ENCODE measurements around the gene KRTAP5-7. TPM values are rescaled to one million over a fixed set of nuclear protein-coding genes. Genes with fewer than 3 reads are reported as not detected.

KRTAP5-7 gene
- total RNA-seq, 2 donors from 2014 or later = 0.17 to 0.24 TPM

DNA sequence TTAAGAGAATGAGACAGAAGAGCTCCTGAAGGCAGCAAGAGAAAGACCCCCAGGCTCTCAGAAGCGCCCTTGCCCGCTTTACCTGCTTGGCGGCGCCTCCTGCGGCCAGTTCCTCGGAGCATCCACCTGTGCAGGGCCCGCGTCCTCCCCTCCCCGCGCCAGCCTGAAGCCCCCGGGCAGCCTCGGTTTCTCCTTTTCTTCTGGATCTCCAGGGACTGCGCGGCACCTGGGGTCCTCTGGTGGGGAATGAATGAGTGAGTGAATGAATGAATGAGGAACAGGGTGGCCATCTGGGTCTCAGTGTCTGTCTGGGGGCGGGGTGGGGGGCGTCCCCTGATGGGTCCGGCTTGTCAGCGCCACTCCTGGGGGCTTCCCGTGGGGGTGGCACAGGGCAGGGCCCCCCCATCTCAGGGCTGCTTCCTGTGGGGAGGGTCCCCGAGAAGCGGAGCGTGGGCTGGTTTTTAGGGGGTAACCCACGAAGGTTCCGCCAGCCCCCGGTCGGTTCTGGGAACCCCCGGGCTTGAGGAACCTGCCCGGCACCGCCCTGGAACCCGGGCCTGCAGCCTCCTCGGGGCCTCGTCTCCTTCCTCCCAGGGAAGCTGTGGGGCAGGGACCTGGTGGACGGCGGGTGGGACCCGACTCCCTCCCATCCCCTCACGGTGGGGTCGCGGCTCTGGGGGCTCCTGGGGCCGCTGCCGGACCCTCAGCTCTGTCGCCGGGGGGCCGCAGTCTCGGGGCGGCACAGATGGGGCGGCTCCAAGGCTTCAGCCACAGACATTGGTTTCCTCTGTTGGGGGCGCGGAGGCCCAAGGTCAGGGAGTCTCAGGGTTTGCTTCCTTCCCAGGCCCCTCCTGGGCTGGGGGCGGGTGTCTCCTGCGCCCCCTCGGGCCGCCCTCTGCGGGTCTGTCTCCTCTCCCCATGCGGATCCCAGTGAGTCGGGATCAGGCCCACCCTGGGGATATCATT, 8.3 kb upstream of the KRTAP5-7 start:
- intact Hi-C loops (cut with DNase I) = no loop called here
- H3K9me3 ChIP-seq = no peaks in the 10 kb centered on the region
- H3K27ac ChIP-seq = no peak overlapping the region
- no peak overlapping the region for H3K4me3 ChIP-seq
- TF ChIP-seq CTCF (IDR thresholded peaks at IDR 0.05) = no peak
- H3K9ac ChIP-seq (ENCODE audit: low read depth in 2 of 2, low read length in 2 of 2) = no peak overlapping the region
- no peaks in the 10 kb centered on the region for H3K27me3 ChIP-seq
- no peak for DNase-seq
- no peaks in the 10 kb centered on the region for H3K4me1 ChIP-seq
- H3K36me3 ChIP-seq = no peaks in the 10 kb centered on the region

DNA sequence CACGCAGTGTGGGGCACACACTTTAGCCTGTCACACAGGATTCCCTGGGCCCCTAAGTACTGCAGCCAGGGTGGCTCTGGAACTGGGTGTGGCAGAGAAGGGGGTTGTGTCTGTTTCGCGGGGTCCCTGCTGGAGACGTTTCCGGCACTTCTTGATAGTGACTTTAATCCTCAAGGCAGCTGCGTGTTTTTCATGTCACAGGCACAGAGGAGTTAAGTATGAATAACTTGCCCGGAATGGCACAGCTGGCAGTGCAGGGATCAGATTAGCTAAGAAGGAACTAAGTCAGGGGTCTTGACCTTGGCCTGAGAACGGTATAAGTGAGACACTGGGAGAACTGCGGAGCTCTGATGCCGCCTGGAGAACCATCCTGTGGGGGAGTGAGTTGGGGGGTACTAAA, 7.5 kb upstream of the KRTAP5-7 start:
- TF ChIP-seq CTCF (IDR thresholded peaks at IDR 0.05) = no peak
- intact Hi-C loops (cut with DNase I) = no loop called here
- Histone ChIP-seq H3K27ac (no peak overlapping the region), H3K4me3 (no peak overlapping the region), H3K36me3 (no peaks in the 10 kb centered on the region), H3K9me3 (no peaks in the 10 kb centered on the region), H3K4me1 (no peaks in the 10 kb centered on the region), H3K27me3 (no peaks in the 10 kb centered on the region), H3K9ac (ENCODE audit: low read depth in 2 of 2, low read length in 2 of 2) (no peak overlapping the region)
- DNase-seq = no peak

DNA sequence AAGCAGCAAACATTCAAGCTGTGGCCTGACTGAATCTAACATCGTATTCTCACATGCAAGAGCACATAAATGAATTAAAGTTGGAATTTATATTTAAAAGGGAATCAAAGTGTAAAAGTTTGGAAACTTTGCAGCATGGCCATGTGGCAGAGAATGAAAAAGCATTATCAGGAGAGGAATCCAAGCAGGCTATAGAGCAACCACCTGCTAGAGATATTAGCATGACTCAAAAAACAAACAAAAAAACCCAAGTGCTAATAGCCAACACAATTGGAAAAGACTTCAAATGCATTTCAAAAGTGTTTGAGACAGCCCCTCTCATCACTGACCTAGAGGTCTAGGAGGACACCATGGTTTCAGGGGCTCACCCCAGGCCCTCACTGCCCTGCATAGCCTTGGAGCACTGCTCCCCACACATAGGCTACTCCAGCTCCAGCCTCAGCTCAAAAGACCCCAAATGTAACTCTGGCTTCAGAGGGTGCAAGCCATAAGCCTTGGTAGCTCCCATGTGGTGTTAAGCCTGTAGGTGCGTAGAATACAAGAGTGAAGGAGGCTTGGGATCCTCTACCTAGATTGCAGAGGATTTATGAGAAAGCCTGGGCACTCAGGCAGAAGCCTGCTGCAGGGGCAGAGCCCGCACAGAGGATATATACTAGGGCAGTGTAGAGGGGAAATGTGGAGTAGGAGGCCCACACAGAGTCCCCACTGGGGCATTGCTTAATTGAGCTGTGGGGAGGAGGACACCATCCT, 1.7 kb upstream of the KRTAP5-7 start:
- Histone ChIP-seq H3K27me3 (no peaks in the 10 kb centered on the region), H3K4me3 (no peak overlapping the region), H3K9ac (ENCODE audit: low read depth in 2 of 2, low read length in 2 of 2) (no peak overlapping the region), H3K36me3 (no peaks in the 10 kb centered on the region), H3K27ac (no peak overlapping the region), H3K4me1 (no peaks in the 10 kb centered on the region), H3K9me3 (no peaks in the 10 kb centered on the region)
- no peak for TF ChIP-seq CTCF (IDR thresholded peaks at IDR 0.05)
- DNase-seq = no peak
- intact Hi-C loops (cut with DNase I) = no loop called here

DNA sequence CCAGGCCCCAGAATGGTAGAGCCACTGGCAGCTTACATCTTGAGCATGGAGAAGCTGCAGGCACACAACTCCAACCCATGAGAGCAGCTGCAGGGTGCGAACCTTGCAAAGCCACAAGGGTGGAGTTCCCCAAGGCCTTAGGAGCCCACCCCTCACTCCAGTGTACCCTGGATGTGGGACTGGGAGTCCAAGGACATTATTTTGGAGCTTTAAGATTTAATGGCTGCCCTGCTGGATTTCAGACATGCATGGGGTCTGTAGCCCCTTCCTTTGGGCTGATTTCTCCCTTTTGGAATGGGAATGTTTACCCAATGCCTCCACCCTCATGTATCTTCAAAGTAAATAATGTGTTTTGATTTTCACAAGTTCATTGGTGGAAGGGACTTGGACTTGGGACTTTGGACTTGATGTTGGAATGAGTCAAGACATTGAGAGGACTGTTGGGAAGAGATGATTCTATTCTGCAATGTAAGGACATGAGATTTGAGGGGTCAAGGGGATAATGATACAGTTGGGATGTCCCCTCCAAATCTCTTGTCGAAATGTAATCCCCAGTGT, 1.1 kb upstream of the KRTAP5-7 start:
- no peak for TF ChIP-seq CTCF (IDR thresholded peaks at IDR 0.05)
- Histone ChIP-seq H3K27me3 (no peaks in the 10 kb centered on the region), H3K27ac (no peak overlapping the region), H3K9me3 (no peaks in the 10 kb centered on the region), H3K4me3 (no peak overlapping the region), H3K36me3 (no peaks in the 10 kb centered on the region), H3K9ac (ENCODE audit: low read depth in 2 of 2, low read length in 2 of 2) (no peak overlapping the region), H3K4me1 (no peaks in the 10 kb centered on the region)
- no peak for DNase-seq
- intact Hi-C loops (cut with DNase I) = no loop called here

- Histone ChIP-seq H3K4me1 (no peaks in the 10 kb centered on the region), H3K27me3 (no peaks in the 10 kb centered on the region), H3K36me3 (no peaks in the 10 kb centered on the region), H3K9ac (ENCODE audit: low read depth in 2 of 2, low read length in 2 of 2) (no peak overlapping the region), H3K27ac (no peak overlapping the region), H3K9me3 (no peaks in the 10 kb centered on the region), H3K4me3 (no peak overlapping the region)
- intact Hi-C loops (cut with DNase I) = no loop called here
- DNase-seq = no peak
- no peak for TF ChIP-seq CTCF (IDR thresholded peaks at IDR 0.05)
These were observed 626 bp downstream of the KRTAP5-7 start for GRCh38 chr11:71527576-71528210.

Data from colonic mucosa (tissue), 4 donors.